Loucy (cell line): ENCODE measurements around the gene TM9SF1.

ENCODE experiments used
- H2AFZ ChIP-seq: fragments of 200-600 bp; sonication (generic); 2 replicates; pipeline ENCODE4 v1.6.0; 2016; ENCODE audit warnings: antibody characterized with exemption, mild to moderate bottlenecking, low read length, moderate library complexity
- H3F3A ChIP-seq: fragments of 200-600 bp; 2 replicates; pipeline ENCODE4 v1.6.0; 2016; ENCODE audit warnings: antibody characterized with exemption, low read depth, mild to moderate bottlenecking
- H3K27me3 ChIP-seq: fragments of 200-600 bp; sonication (generic); 2 replicates; pipeline ENCODE4 v1.6.1; 2014; ENCODE audit warnings: low read length, mild to moderate bottlenecking; ENCODE audit not compliant: insufficient read depth, poor library complexity, severe bottlenecking
- H3K36me3 ChIP-seq: fragments of 200-600 bp; sonication (generic); 2 replicates; pipeline ENCODE4 v1.6.1; 2016; ENCODE audit warnings: low read length; ENCODE audit not compliant: insufficient read depth
- H3K4me1 ChIP-seq: fragments of 200-600 bp; sonication (generic); 2 replicates; pipeline ENCODE4 v1.5.1; 2014; ENCODE audit warnings: low read length, mild to moderate bottlenecking; ENCODE audit not compliant: insufficient read depth, poor library complexity, severe bottlenecking
- H3K4me2 ChIP-seq: fragments of 200-600 bp; sonication (generic); 2 replicates; pipeline ENCODE4 v1.6.0; 2014; ENCODE audit warnings: antibody characterized with exemption, low read length, low read depth, mild to moderate bottlenecking; ENCODE audit not compliant: poor library complexity, severe bottlenecking
- H3K4me3 ChIP-seq: fragments of 200-600 bp; sonication (generic); 2 replicates; pipeline ENCODE4 v1.5.1; 2014; ENCODE audit warnings: low read length, mild to moderate bottlenecking, mixed read lengths; ENCODE audit not compliant: poor library complexity, severe bottlenecking
- H3K79me2 ChIP-seq: fragments of 200-600 bp; sonication (generic); 2 replicates; pipeline ENCODE4 v1.6.1; 2014; ENCODE audit warnings: low read length; ENCODE audit not compliant: insufficient read depth
- H3K9ac ChIP-seq: fragments of 200-600 bp; sonication (generic); 2 replicates; pipeline ENCODE4 v1.6.0; 2014; ENCODE audit warnings: mild to moderate bottlenecking, low read depth, low read length, moderate library complexity; ENCODE audit not compliant: poor library complexity, severe bottlenecking
- H3K9me2 ChIP-seq: fragments of 200-600 bp; sonication (generic); replicated peaks from 2 replicates; pipeline ENCODE4 v1.6.1; 2016; ENCODE audit warnings: low read depth, low read length, mixed read lengths
- H3K9me3 ChIP-seq: fragments of 200-600 bp; sonication (generic); 2 replicates; pipeline ENCODE4 v1.6.1; 2014; ENCODE audit warnings: mild to moderate bottlenecking, antibody characterized with exemption, low read length, low read depth; ENCODE audit not compliant: insufficient read depth
- H4K20me1 ChIP-seq: fragments of 200-600 bp; sonication (generic); 2 replicates; pipeline ENCODE4 v1.6.0; 2014; ENCODE audit warnings: antibody characterized with exemption, low read length, mild to moderate bottlenecking; ENCODE audit not compliant: insufficient read depth, poor library complexity, severe bottlenecking
- EZH2phosphoT487 ChIP-seq: fragments of 200-600 bp; IDR thresholded peaks from 2 replicates; pipeline ENCODE4 v1.6.1; 2018; ENCODE audit warnings: antibody characterized with exemption, mild to moderate bottlenecking, moderate library complexity, borderline replicate concordance
- TF ChIP-seq, protein P1 (sequence below): fragments of 200-600 bp; sonication (generic); conservative IDR thresholded peaks from 2 replicates; pipeline ENCODE4 v1.5.1; 2014; ENCODE audit warnings: mild to moderate bottlenecking, antibody characterized with exemption, low read length

Gene TM9SF1

DNA sequence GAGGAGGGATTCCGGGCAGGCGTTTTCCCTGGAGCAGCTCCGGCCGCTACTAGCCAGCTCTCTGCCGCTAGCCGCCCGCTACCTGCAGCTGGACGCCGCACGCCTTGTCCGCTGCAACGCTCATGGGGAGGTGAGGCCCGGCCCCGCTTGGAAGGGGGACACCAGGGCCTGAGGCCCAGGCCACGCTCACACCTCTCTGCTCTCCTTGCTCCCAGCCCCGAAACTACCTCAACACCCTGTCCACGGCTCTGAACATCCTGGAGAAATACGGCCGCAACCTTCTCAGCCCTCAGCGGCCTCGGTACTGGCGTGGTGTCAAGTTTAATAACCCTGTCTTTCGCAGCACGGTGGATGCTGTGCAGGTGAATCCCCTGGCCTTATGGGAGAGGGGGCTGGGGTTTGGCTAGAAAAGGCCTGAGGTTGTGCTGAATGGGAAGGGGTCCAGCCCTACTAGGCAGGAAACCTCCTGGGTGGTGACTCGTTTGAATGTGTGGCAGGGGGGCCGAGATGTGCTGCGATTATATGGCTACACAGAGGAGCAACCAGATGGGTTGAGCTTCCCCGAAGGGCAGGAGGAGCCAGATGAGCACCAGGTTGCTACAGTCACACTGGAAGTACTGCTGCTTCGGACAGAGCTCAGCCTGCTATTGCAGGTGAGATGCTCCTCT, 47.3 kb downstream of the TM9SF1 start:
- H3K4me2 ChIP-seq: peak overlapping the region; percentile 100
- no peaks in the 10 kb centered on the region for H3K9me3 ChIP-seq
- H3K9me2 ChIP-seq: no peaks in the 10 kb centered on the region
- peaks cover 29% of the 10 kb centered on the region for H4K20me1 ChIP-seq
- no peaks in the 10 kb centered on the region for H3K27me3 ChIP-seq
- 0 out of 2 replicates have a peak, but pooled peaks cover 2% of the 10 kb centered on the region for H3F3A ChIP-seq
- H3K79me2 ChIP-seq: peaks cover 70% of the 10 kb centered on the region
- peak overlapping the region; percentile 95 for H3K9ac ChIP-seq
- TF ChIP-seq EZH2phosphoT487: no peak
- TF ChIP-seq, protein P1, sequence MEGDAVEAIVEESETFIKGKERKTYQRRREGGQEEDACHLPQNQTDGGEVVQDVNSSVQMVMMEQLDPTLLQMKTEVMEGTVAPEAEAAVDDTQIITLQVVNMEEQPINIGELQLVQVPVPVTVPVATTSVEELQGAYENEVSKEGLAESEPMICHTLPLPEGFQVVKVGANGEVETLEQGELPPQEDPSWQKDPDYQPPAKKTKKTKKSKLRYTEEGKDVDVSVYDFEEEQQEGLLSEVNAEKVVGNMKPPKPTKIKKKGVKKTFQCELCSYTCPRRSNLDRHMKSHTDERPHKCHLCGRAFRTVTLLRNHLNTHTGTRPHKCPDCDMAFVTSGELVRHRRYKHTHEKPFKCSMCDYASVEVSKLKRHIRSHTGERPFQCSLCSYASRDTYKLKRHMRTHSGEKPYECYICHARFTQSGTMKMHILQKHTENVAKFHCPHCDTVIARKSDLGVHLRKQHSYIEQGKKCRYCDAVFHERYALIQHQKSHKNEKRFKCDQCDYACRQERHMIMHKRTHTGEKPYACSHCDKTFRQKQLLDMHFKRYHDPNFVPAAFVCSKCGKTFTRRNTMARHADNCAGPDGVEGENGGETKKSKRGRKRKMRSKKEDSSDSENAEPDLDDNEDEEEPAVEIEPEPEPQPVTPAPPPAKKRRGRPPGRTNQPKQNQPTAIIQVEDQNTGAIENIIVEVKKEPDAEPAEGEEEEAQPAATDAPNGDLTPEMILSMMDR: no peak
- peaks cover 30% of the 10 kb centered on the region for H3K4me1 ChIP-seq
- H3K36me3 ChIP-seq: peaks cover 27% of the 10 kb centered on the region; the same call in 1 of the 2 replicates
- H3K4me3 ChIP-seq: peak overlapping the region; percentile 100
- H2AFZ ChIP-seq: no peak overlapping the region

DNA sequence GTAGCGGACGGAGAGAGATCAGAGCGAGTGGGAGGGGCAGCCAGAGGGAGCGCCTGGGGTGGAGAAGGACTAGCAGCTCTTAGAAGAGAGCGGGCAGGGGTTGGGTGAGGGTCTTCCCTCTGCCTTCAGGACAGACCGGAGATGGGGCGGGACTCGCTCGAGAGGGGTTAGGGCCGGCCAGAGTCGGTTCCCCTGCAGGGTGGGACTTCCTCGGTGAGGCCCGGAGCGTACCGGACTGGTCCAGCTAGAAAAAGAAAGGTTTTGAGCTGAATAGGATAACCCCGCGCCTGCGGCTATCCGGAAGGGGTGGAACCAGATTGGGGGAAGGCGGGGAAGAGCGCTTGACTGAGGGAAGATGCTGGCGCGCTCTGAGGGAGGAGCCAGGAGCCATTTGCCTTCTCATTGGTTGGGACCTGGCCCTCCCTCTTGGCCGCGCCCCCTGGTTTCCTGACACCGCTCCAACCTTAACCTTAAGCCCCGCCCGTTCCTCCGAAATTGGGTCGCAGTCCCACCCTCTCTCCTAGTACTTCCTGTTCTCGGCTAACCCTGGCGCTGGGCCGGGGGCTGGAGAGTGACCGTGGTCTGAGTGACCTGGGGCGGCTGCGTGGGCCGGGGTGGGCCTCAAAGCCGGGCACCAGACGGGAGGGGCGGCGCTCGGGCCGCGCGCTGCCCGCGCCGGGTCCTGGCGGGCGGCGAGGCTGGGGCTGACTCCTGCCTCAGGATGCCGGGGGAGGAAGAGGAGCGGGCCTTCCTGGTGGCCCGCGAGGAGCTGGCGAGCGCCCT, 48.1 kb downstream of the TM9SF1 start, which contains the start of gene RNF31:
RNF31 (plus strand) TSS at position 521 of the 783 bp plus-strand sequence; CDS start at position 722, 201 bp downstream.
- peaks cover 74% of the 10 kb centered on the region for H3K79me2 ChIP-seq
- no peaks in the 10 kb centered on the region for H3K27me3 ChIP-seq
- H3K9me3 ChIP-seq: no peaks in the 10 kb centered on the region
- peaks cover 31% of the 10 kb centered on the region for H3K4me1 ChIP-seq
- peak within 1 kb of the TSS; percentile 100 for H3K4me3 ChIP-seq
- H3K4me2 ChIP-seq: peak within 1 kb of the TSS; percentile 100
- 0 out of 2 replicates have a peak, but pooled peaks cover 2% of the 10 kb centered on the region for H3F3A ChIP-seq
- peak within 1 kb of the TSS; percentile 94 for H2AFZ ChIP-seq
- H3K9ac ChIP-seq: peak within 1 kb of the TSS; percentile 95
- TF ChIP-seq, protein P1: no peak
- no peak for TF ChIP-seq EZH2phosphoT487
- peaks cover 29% of the 10 kb centered on the region for H4K20me1 ChIP-seq
- peaks cover 22% of the 10 kb centered on the region; the same call in 1 of the 2 replicates for H3K36me3 ChIP-seq
- no peaks in the 10 kb centered on the region for H3K9me2 ChIP-seq

DNA sequence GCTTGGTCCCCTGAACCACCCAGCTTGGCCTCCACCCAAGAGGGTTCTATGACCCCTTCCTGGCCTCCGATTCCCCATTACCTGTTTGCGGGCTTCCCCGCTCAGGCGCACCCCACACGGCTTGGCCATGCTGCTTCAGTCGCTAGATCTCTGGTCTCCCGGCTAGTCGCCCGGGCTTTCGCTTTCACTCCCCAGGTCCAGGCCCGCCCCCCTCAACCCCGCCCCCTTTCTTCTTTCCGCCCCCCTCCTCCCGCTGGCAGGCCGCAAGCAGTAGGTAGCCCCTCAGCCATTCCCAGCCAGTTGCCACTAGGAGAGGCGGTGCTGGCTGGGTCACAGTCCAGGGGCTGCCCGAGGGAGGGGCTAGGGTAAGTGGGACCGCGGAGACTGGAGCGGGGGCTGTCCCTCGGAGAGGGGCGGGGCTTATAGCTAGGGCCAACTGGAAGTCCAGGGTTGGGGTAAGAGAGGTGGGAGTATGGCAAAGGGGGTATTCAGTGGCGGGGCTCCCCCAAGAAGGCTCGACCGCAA, 48.7 kb downstream of the TM9SF1 start, which contains the start of gene PSME2:
PSME2 (minus strand) TSS at position 158 of the 525 bp plus-strand sequence; CDS start at position 129, 29 bp downstream.
- Histone ChIP-seq H2AFZ (peak within 1 kb of the TSS; percentile 94), H3K27me3 (no peaks in the 10 kb centered on the region), H3F3A (0 out of 2 replicates have a peak, but pooled peaks cover 2% of the 10 kb centered on the region), H4K20me1 (peaks cover 29% of the 10 kb centered on the region), H3K79me2 (peaks cover 74% of the 10 kb centered on the region), H3K9ac (peak within 1 kb of the TSS; percentile 95), H3K9me2 (no peaks in the 10 kb centered on the region), H3K4me3 (peak within 1 kb of the TSS; percentile 100), H3K9me3 (no peaks in the 10 kb centered on the region), H3K4me1 (peaks cover 35% of the 10 kb centered on the region), H3K36me3 (peaks cover 16% of the 10 kb centered on the region; the same call in 1 of the 2 replicates), H3K4me2 (peak within 1 kb of the TSS; percentile 100)
- TF ChIP-seq, protein P1: no peak
- no peak for TF ChIP-seq EZH2phosphoT487
